Stimulated activated CD4-positive, alpha-beta T cell treated with anti-CD3 and anti-CD28 coated beads, TNF-alpha, amount 100 ng/mL, for 1 hour (primary cell): ENCODE results near the gene CMTM7.

Source experiments
- DNase-seq, 3 donors: peaks; one replicate each; pipeline ENCODE4 v3.0.0-alpha.2; 2020; ENCODE audit warnings: low read depth in 3 of 3, low spot score in 1 of 3

CMTM7 gene

GRCh38 chr3:32413845-32414521 lies 22.3 kb downstream of the CMTM7 start:
- no peak for DNase-seq

DNA sequence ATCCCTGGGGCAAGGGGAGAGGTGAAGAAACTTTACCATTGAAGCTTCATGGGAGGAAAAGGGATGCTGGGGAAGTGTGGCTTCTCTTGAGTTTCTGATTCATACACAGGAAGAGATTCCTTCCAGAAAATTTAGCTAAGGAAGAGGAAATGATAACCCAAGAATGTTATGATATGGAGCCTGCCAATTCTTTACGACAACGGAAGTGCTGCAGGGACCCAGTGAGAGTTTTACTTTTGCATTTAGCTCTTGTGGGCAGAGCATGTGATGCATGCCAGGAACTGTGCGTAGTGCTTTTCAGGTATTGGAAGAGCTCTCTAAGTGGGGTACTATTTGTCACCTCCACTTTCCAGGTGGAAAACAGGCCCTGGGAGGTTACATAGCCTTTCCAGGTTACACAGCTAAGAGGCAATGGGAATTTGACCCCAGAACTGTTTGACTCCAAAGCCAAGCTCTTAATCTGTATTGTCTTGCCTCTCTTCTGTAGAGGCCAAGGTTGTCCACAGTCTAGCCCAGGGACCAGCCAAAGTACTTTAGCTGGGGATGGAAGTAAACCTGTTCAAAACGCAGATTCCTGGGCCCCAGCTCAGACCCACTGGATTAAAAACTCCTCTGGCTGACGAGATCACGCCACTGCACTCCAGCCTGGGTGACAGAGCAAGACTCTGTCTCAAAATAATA lies 23.0 kb downstream of the CMTM7 start:
- no peak for DNase-seq

DNA sequence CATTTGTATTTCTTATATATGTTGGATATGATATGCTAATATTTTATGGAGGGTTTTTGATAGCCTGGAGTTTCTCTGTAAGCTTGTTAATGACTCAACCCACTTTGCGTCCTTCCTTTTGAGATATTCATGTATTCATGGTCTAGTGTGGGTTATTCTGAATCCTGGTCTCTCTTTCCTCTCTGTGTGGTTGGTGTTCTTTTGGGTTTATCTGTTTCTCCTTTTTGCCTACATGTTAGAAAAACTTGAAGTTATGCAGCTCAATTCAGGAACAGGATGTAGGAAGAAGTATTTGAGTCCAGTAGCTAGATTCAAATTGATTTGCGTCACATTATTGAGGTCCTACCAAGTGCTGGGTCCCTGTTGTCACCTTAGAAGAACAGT lies 28.1 kb downstream of the CMTM7 start:
- DNase-seq = no peak

DNA sequence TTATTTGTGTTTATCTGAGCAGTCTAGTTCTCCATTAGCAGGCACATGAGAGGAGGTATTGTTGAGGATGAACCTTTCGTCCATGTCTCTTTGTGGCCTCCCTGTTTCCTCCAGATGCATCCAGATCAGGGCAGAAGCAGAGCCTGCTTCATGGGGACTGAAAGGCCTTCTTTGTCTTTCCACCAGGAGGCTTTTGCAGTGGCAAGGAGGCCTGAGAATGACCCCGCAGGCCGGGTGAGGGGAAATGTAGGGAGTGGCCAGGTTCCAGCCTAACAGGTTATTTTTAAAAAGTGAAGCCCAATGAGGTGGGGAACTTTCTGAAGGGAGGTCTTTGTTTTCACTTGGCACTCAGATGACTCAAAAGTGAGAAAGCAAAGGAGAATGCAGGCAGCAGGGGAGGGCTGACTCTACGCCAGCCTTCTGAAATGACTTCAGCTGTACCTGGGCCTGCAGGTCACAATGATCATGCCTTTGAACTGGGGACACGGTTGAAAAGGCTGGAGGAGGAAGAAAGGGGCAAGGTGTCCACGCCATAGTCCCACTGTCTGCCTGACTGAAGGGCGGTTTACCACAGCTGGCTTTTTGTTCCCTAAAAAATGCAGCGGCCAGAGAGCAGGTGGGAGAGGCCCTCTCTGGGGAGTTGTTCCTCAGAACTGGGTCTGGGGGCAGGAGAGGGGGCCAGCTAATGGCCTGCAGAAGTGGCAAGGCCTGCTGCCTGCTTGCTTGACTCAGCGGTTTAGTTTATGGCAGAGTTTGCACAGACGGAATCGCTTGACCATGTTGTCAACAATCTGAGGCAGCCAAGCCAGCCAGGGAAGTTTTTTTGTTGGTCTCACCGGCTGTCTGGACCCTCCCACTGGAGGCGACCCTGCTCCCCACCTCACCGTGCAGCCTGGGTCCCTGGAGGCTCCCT lies 28.7 kb downstream of the CMTM7 start:
- no peak for DNase-seq

DNA sequence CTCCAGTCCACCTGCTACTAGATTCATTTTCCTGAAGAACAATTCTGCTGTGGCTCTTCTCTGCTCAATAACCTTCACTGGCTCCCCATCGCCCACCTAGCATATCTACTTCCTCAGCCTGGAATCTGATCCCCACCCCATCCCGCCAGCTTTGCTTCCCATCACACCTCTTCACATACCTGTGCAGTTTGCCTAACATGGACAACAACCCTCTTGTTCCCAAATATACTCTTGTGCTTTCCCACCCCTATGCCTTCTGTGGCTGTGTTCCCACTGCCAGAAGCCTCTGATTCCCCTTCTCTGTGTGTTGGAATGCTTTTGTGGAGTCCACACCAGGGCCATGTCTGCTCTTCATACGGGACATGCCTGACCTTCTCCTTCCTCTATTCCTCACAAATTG lies 29.5 kb downstream of the CMTM7 start:
- DNase-seq = no peak

GRCh38 chr3:32421991-32422859 lies 30.6 kb downstream of the CMTM7 start:
- DNase-seq = no peak

DNA sequence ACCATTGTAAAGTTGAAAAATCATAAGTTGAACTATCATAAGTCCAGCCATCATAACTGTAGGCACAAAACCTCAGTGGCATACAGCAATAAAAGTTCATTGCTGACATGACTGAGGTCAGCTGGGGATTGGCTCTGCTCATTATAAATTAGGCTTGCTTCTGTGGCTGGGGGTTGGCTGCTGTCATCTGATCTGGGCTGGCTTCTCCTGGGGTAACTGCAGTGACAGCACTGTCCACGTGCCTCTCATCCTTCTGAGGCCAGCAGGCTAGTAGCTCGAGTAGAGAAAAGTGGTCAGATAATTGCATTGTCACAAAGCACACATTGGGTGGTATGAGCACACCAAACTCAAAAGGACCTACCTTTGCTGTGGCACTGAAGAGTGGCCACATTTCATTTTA lies 31.3 kb downstream of the CMTM7 start:
- DNase-seq = no peak

DNA sequence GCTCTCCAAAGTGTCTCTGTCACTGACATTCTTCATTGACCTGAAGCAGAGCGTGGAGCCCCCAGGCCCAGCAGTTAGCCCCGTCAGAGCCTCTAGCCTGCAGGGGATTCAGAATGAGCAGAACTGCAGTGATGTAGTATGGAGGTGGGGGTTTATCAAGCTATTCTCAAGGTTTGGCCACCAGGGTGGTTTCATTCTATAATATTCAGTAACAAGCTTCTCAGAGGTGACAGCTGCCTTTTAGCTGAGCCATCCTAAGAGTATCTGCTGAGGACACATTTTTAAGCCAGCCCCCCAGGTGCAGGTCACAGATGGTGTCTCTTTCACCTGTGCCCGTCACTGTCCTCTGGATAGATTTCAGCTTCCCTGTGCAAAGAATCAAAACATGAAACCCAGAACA lies 31.9 kb downstream of the CMTM7 start:
- DNase-seq = no peak

GRCh38 chr3:32423956-32424557 lies 32.4 kb downstream of the CMTM7 start:
- DNase-seq = no peak

DNA sequence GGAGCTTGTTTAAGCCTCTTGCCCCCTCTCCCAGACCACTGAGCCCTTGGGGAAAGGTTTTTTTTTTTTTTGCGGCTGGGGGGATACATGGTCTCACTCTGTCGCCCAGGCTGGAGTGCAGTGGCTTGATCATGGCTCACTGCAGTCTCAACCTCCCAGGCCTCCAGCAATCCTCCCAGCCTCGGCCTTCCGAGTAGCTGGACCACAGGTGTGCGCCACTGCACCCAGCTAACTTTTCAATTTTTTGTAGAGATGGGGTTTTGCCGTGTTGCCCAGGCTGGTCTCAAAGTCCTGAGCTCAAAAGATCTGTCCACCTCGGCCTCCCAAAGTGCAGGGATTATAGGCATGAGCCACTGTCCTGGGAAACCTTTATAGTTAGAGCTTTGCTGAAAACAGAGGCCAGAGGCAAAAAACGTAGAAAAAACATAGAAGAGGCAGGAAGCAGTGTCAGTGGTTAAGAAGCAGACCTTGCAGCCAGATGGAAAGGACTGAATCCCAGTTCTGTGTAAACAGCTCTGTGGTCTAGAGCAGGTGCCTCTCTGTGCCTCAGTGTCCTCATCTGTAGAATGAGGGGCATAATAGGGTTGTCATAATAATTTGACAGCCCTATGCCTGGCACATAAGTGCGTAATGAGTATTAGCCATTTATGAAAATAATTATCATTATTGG lies 33.1 kb downstream of the CMTM7 start:
- no peak for DNase-seq

GRCh38 chr3:32428092-32429068 lies 36.7 kb downstream of the CMTM7 start:
- no peak for DNase-seq

- no peak for DNase-seq
Observed at GRCh38 chr3:32430900-32431299, 39.2 kb downstream of the CMTM7 start.

DNA sequence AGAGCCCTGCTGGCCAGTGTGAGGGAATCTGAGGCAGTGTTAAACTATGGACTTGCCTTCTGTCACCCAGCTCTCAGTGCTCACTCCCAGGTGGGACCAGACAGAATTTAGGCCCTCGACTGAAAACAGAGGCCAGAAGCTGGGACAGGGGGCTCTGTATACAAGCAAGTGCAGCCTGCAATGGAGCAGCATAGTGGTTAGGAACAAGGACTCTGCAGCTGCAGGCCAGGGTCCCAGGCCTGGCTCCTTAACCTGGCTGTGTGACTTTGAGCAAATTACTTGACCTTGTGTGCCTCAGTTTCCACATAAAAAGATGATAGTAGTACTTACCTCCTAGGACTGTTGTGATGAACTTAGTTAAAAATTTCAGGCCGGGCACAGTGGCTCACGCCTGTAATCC lies 39.8 kb downstream of the CMTM7 start:
- DNase-seq = no peak

GRCh38 chr3:32432045-32432710 lies 40.5 kb downstream of the CMTM7 start:
- DNase-seq = no peak

DNA sequence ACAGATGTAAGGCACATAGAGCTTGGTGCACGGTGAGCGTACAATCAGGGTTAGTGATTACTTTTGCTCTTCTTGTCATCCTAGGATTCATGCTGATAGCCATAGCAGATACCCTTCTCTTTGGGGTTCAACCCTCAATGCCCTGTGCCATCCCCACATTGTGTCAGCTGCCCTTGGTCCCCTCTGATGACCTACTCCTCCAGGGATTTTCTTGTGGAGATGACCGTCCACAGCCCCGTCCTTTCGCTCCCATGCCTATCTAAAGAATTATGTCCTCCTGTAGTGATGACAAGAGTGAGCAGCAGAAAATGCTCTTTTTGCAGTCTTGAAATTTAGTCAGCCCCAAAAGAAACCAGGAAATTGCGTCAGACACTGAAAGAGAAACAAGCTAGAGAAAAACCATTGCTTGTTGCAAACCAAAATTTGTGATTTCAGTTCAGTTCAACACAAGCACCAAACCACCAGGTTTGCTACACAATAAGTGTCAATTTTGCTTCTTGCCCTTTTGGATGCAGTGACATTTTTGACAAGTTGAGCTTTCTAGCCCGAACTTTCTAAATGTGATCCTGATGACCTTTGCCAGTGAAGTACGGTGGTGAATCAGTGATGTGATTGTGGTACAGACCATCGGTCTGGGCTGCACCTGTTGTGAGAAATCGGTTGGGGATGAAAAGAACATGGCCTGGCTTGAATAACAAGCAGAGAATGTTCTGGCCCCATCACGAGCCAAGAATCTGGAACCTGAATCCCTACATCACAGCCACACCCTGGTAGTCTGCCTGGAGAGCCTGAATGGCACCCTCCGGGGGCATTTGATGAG lies 41.3 kb downstream of the CMTM7 start:
- DNase-seq = no peak

DNA sequence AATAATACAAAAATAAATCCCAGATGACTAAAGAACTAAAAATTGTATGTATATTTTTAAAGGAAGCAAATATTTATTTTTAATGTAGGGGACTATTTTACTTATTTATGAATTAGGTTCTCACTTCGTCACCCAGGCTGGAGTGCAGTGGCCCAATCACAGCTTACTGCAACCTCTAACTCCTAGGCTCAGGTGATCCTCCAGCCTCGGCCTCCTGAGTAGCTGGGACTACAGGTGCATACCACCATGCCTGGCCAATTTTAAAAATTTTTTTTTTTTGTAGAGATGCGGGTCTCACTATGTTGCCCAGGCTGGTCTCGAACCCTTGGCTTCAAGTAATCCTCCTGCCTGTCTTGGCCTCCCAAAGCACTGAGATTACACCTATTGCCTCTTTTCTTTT lies 42.6 kb downstream of the CMTM7 start:
- DNase-seq = no peak
